HG02870 (cell line): ENCODE results near the gene DENR.
"Not testable (repeated sequence)": the region's sequence is repeated elsewhere in the genome, so short reads cannot be mapped to it uniquely, and the experiment has no call there.

ENCODE experiments used
- ATAC-seq: cut with Tn5 transposase; IDR thresholded peaks from one replicate; pipeline ENCODE4 v1.9.1; 2021; ENCODE audit warnings: mild to moderate bottlenecking, moderate library complexity; ENCODE audit not compliant: unreplicated experiment

The DENR gene

GRCh38 chr12:122738571-122738970 lies 14.1 kb upstream of the DENR start:
- ATAC-seq, result no peak

GRCh38 chr12:122740351-122740750 lies 12.3 kb upstream of the DENR start:
- ATAC-seq, result no peak

- no peak for ATAC-seq
These were observed 8.6 kb upstream of the DENR start for GRCh38 chr12:122743895-122744525.

- ATAC-seq, result no peak
These were observed 5.1 kb upstream of the DENR start for GRCh38 chr12:122747224-122748135.

GRCh38 chr12:122749569-122750332 lies 2.9 kb upstream of the DENR start:
- no peak for ATAC-seq

GRCh38 chr12:122750781-122751515 lies 1.7 kb upstream of the DENR start:
- not testable (repeated sequence) for ATAC-seq

GRCh38 chr12:122753319-122753650 lies 661 bp downstream of the DENR start:
- ATAC-seq, result no peak

- no peak for ATAC-seq
These were observed 2.2 kb downstream of the DENR start for GRCh38 chr12:122754790-122755189.

- ATAC-seq, result no peak
These were observed 4.9 kb downstream of the DENR start for GRCh38 chr12:122757568-122757967.

GRCh38 chr12:122785503-122785902 lies 32.9 kb downstream of the DENR start:
- no peak for ATAC-seq

GRCh38 chr12:122788387-122788786 lies 35.8 kb downstream of the DENR start:
- no peak for ATAC-seq

GRCh38 chr12:122789637-122790036 lies 37.0 kb downstream of the DENR start:
- ATAC-seq, result no peak

- no peak for ATAC-seq
These were observed 37.9 kb downstream of the DENR start for GRCh38 chr12:122790393-122791075.

GRCh38 chr12:122793685-122794106 lies 41.1 kb downstream of the DENR start:
- no peak for ATAC-seq

GRCh38 chr12:122795807-122796206 lies 43.2 kb downstream of the DENR start:
- ATAC-seq, result no peak

GRCh38 chr12:122799641-122800243 lies 47.1 kb downstream of the DENR start:
- ATAC-seq, result no peak

- ATAC-seq, result no peak
These were observed 51.3 kb downstream of the DENR start for GRCh38 chr12:122803937-122804336.

GRCh38 chr12:122804957-122805356 lies 52.3 kb downstream of the DENR start:
- ATAC-seq, result not testable (repeated sequence)

- ATAC-seq, result no peak
These were observed 55.0 kb downstream of the DENR start for GRCh38 chr12:122807651-122808050.

- ATAC-seq, result no peak
These were observed 59.2 kb downstream of the DENR start for GRCh38 chr12:122811777-122812176.
